Keratinocyte (primary cell): Measurements from ENCODE around the gene SYNE2. TPM values are rescaled to one million over a fixed set of nuclear protein-coding genes. Genes with fewer than 3 reads are reported as not detected.

ENCODE experiments used
- DNase-seq: peaks from one replicate; pipeline ENCODE4 v3.0.0-alpha.2; 2011; ENCODE audit warnings: low read depth, missing footprints, low spot score
- FAIRE-seq: peaks from 2 replicates; lab custom pipeline; 2011; peaks lifted over from hg19 to GRCh38; lab: Jason Lieb, UNC
- H2AFZ ChIP-seq: 2 replicates; pipeline ENCODE4 v1.6.0; 2012; ENCODE audit warnings: low read length, control low read depth, inconsistent platforms; ENCODE audit not compliant: control insufficient read depth
- H3K27ac ChIP-seq: 2 replicates; pipeline ENCODE4 v1.5.1; 2011; ENCODE audit warnings: low read length; ENCODE audit not compliant: control insufficient read depth, insufficient read depth
- H3K27me3 ChIP-seq: 3 replicates; pipeline ENCODE4 v1.6.0; 2011; ENCODE audit warnings: low read length; ENCODE audit not compliant: control insufficient read depth, insufficient read depth; ENCODE audit errors: extremely low read depth
- H3K36me3 ChIP-seq, 2 experiments: 2 replicates in 1 of 2; 3 replicates in 1 of 2; pipeline ENCODE4 v1.5.1; 2011; ENCODE audit warnings: low read length in 2 of 2, mild to moderate bottlenecking in 1 of 2; ENCODE audit not compliant: control insufficient read depth in 2 of 2, insufficient read depth in 2 of 2; ENCODE audit errors: extremely low read depth in 1 of 2
- H3K4me1 ChIP-seq: 3 replicates; pipeline ENCODE4 v1.5.1; 2011; ENCODE audit warnings: low read length; ENCODE audit not compliant: control insufficient read depth, insufficient read depth; ENCODE audit errors: extremely low read depth
- H3K4me2 ChIP-seq: 3 replicates; pipeline ENCODE4 v1.6.0; 2011; ENCODE audit warnings: low read depth, low read length; ENCODE audit not compliant: control insufficient read depth, insufficient read depth; ENCODE audit errors: extremely low read depth
- H3K4me3 ChIP-seq, 3 experiments: fragments of 200-600 bp in 1 of 3; sonication (generic) in 1 of 3; 2 replicates in 2 of 3; 3 replicates in 1 of 3; pipeline ENCODE4 v1.5.1; 2011 to 2016; ENCODE audit warnings: low read length in 3 of 3, mild to moderate bottlenecking in 3 of 3, control low read depth in 2 of 3, inconsistent platforms in 1 of 3, low read depth in 1 of 3, mixed read lengths in 1 of 3, mixed run types in 1 of 3, moderate library complexity in 1 of 3; ENCODE audit not compliant: control insufficient read depth in 2 of 3, insufficient read depth in 2 of 3; ENCODE audit errors: extremely low read depth in 1 of 3
- H3K79me2 ChIP-seq: 2 replicates; pipeline ENCODE4 v1.6.0; 2012; ENCODE audit warnings: low read length; ENCODE audit not compliant: control insufficient read depth, insufficient read depth
- H3K9ac ChIP-seq: 3 replicates; pipeline ENCODE4 v1.6.0; 2011; ENCODE audit warnings: low read length; ENCODE audit not compliant: control insufficient read depth, insufficient read depth; ENCODE audit errors: extremely low read depth
- H3K9me1 ChIP-seq: 3 replicates; pipeline ENCODE4 v1.6.0; 2011; ENCODE audit warnings: low read length; ENCODE audit not compliant: control insufficient read depth, insufficient read depth; ENCODE audit errors: extremely low read depth
- H3K9me3 ChIP-seq: 2 replicates; pipeline ENCODE4 v1.5.1; 2012; ENCODE audit warnings: low read depth, low read length; ENCODE audit not compliant: control insufficient read depth
- H4K20me1 ChIP-seq: 3 replicates; pipeline ENCODE4 v1.6.0; 2011; ENCODE audit warnings: low read length; ENCODE audit not compliant: control insufficient read depth, insufficient read depth; ENCODE audit errors: extremely low read depth
- CTCF ChIP-seq, 3 experiments: IDR thresholded peaks in 1 of 3; conservative IDR thresholded peaks in 1 of 3; optimal IDR thresholded peaks in 1 of 3; 2 replicates in 2 of 3; 3 replicates in 1 of 3; pipeline versions ENCODE3 to v1.5.1; 2011; ENCODE audit warnings: low read length in 3 of 3, mild to moderate bottlenecking in 3 of 3, moderate library complexity in 2 of 3, control low read depth in 1 of 3, inconsistent platforms in 1 of 3; ENCODE audit not compliant: insufficient read depth in 2 of 3; ENCODE audit errors: extremely low read depth in 1 of 3
- EZH2 ChIP-seq: IDR thresholded peaks from one replicate; pipeline ENCODE4 v1.6.1; 2012; ENCODE audit warnings: inconsistent platforms, mild to moderate bottlenecking, low read length, moderate library complexity
- dilution Hi-C: fragments of 300-500 bp; cut with MboI; formaldehyde crosslinking; loops from one replicate; pipeline ENCODE4 v1.7.0; 2020; ENCODE audit warnings: low sequenced_read_pairs; ENCODE audit not compliant: extremely low pct_ligation_motif_present
- polyA plus RNA-seq, 5 experiments: library from polyadenylated mRNA; depleted of rRNA in 3 of 5; stranded (reverse) in 3 of 5; stranded (forward) in 1 of 5; unstranded in 1 of 5; fragments of >200 nt; gene quantifications; 1 replicate in 1 of 5; 2 replicates in 3 of 5; 3 replicates in 1 of 5; pipeline versions ENCODE4 v1.2.1 to v1.2.3, GENCODE V29; 2011 to 2012; ENCODE audit warnings: missing spikeins in 2 of 5, low read depth in 1 of 5, low replicate concordance in 1 of 5

Gene SYNE2
- polyA plus RNA-seq, 1 donor (not counting 4 experiments of a cell fraction or from before 2014, with no cell fraction given): 9.9 TPM

GRCh38 chr14:64187331-64187730, 334.5 kb downstream of the SYNE2 start:
- FAIRE-seq: no peak
- peaks cover 2% of the 10 kb centered on the region in 2 experiments for H3K36me3 ChIP-seq
- H3K4me2 ChIP-seq: no peak overlapping the region

GRCh38 chr14:64190974-64191502, 338.2 kb downstream of the SYNE2 start:
- dilution Hi-C loops: no loop called here
- H3K36me3 ChIP-seq: peaks cover 2 to 6% of the 10 kb centered on the region in 2 experiments

More at GRCh38 chr14:64187331-64187730, 334.5 kb downstream of the SYNE2 start:
- Histone ChIP-seq H3K4me1 (peaks cover 6% of the 10 kb centered on the region), H3K27ac (no peak overlapping the region), H2AFZ (no peak overlapping the region), H3K79me2 (no peaks in the 10 kb centered on the region), H3K27me3 (no peaks in the 10 kb centered on the region), H3K9me1 (peaks cover 2% of the 10 kb centered on the region), H3K9me3 (no peaks in the 10 kb centered on the region), H3K9ac (no peak overlapping the region), H3K4me3 (no peak overlapping the region), H4K20me1 (no peaks in the 10 kb centered on the region)
- no peak for DNase-seq
- no peak for TF ChIP-seq CTCF (optimal IDR thresholded peaks at IDR 0.05 in 1 of 3, IDR thresholded peaks at IDR 0.05 in 1 of 3, conservative IDR thresholded peaks at IDR 0.05 in 1 of 3; ENCODE audit: extremely low read depth in 1 of 3, insufficient read depth in 2 of 3, low read length in 3 of 3)
- no peak for TF ChIP-seq EZH2
- dilution Hi-C loops: no loop called here

More at GRCh38 chr14:64190974-64191502, 338.2 kb downstream of the SYNE2 start:
- Histone ChIP-seq H4K20me1 (no peaks in the 10 kb centered on the region), H3K9ac (no peak overlapping the region), H3K9me3 (no peaks in the 10 kb centered on the region), H3K27me3 (no peaks in the 10 kb centered on the region), H3K4me2 (no peak overlapping the region), H3K4me1 (peaks cover 10% of the 10 kb centered on the region), H3K27ac (no peak overlapping the region), H3K9me1 (no peaks in the 10 kb centered on the region), H2AFZ (no peak overlapping the region), H3K79me2 (no peaks in the 10 kb centered on the region), H3K4me3 (no peak overlapping the region)
- TF ChIP-seq CTCF (optimal IDR thresholded peaks at IDR 0.05 in 1 of 3, IDR thresholded peaks at IDR 0.05 in 1 of 3, conservative IDR thresholded peaks at IDR 0.05 in 1 of 3; ENCODE audit: extremely low read depth in 1 of 3, insufficient read depth in 2 of 3, low read length in 3 of 3): no peak
- TF ChIP-seq EZH2: no peak
- DNase-seq: no peak
- FAIRE-seq: no peak
